HUDEP-2 (cell line): ENCODE measurements around the gene PTPN2.
"Not testable (repeated sequence)": the region's sequence is repeated elsewhere in the genome, so short reads cannot be mapped to it uniquely, and the experiment has no call there.

Experiments used
- DNase-seq, 76 experiments: peaks; one replicate each; lab custom pipeline; 2025; ENCODE audit not compliant: unreplicated experiment in 76 of 76; lab: John Stamatoyannopoulos, UW

Gene PTPN2

DNA sequence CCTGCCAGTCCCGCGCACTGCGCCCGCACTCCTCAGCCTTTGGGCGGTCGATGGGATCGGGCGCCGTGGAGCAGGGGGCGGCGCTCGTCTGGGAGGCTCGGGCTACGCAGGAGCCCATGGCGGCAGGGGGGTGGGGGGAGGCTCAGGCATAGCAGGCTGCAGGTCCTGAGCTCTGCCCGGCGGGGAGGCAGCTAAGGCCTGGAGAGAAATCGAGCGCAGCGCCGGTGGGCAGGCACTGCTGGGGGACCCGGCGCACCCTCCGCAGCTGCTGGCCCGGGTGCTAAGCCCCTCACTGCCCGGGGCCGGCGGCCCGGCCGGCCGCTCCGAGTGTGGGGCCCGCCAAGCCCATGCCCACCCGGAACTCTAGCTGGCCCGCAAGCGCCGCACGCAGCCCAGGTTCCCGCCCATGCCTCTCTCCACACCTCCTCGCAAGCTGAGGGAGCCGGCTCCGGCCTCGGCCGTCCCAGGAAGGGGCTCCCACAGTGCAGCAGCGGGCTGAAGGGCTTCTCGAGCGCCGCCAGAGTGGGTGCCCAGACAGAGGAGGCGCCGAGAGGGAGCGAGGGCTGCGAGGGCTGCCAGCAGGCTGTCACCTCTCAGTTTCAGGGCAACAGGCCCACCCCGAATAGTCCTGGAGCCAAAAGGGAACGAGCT is 107.1 kb downstream of the PTPN2 start:
- DNase-seq: no peak

DNA sequence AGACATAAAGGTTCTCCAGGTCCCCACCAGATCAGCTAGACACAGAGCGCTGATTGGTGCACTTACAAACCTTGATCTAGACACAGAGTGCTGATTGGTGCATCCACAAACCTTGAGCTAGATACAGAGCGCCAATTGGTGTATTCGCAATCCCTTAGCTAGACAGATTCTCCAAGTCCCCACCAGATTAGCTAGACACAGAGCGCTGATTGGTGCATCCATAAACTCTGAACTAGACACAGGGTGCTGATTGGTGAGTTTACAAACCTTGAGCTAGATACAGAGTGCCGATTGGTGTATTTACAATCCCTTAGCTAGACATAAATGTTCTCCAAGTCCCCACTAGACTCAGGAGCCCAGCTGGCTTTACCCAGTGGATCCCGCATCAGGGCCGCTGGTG is 107.6 kb downstream of the PTPN2 start:
- DNase-seq: not testable (repeated sequence)

GRCh38 chr18:12774982-12775381 is 109.1 kb downstream of the PTPN2 start:
- no peak for DNase-seq

- no peak for DNase-seq
Measured at GRCh38 chr18:12773369-12773768, 110.7 kb downstream of the PTPN2 start.

- DNase-seq: no peak
Measured at GRCh38 chr18:12772111-12772510, 111.9 kb downstream of the PTPN2 start.

GRCh38 chr18:12770469-12771219 is 113.4 kb downstream of the PTPN2 start:
- no peak for DNase-seq

GRCh38 chr18:12769644-12770440 is 114.2 kb downstream of the PTPN2 start:
- DNase-seq: no peak

GRCh38 chr18:12769136-12769535 is 114.9 kb downstream of the PTPN2 start:
- no peak for DNase-seq

- no peak for DNase-seq
Measured at GRCh38 chr18:12768625-12769024, 115.4 kb downstream of the PTPN2 start.

DNA sequence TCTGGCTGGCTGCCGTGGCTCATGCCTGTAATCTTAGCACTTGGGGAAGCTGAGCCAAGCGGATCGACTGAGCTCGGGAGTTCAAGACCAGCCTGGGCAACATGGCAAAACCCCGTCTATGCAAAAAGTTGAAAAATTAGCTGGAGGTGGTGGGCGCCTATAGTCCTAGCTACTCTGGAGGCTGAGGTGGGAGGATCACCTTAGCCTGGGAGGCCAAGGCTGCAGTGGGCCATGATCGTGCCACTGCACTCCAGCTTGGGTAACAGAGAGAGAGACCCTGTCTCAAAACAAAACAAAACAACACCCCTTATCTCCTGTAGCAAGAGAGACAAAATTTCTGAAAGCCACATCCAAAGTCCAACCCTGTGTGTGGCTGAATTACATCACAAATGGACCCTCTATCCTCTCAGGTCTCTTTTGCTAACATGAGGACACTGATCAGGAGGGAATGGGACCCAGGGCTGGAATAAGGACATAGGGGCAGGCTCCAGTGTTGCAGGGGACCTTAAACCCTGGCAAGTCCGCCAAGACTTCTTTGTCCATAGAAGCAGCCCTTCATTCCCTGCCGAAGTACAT is 116.4 kb downstream of the PTPN2 start:
- DNase-seq: no peak

GRCh38 chr18:12766986-12767433 is 117.0 kb downstream of the PTPN2 start:
- DNase-seq: no peak

- no peak for DNase-seq
Measured at GRCh38 chr18:12765586-12765985, 118.5 kb downstream of the PTPN2 start.

DNA sequence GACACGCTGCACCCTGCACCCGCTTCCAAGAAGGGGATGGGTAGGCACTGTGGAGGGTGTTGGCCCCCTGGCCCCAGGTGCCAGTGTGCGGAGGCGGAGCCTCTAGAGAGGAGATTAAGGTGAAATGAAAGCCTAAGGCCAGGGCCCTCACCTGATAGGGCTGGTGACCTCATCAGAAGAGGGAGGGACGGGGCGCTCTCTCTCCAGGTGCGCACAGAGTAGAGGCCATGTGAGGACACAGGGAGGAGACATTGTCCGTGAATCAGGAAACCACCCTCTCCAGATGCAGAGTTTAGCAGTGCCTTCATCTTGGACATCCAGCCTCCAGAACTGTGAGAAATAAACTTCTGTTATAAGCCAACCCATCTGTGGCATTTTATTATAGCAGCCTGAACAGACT is 118.9 kb downstream of the PTPN2 start:
- DNase-seq: no peak

DNA sequence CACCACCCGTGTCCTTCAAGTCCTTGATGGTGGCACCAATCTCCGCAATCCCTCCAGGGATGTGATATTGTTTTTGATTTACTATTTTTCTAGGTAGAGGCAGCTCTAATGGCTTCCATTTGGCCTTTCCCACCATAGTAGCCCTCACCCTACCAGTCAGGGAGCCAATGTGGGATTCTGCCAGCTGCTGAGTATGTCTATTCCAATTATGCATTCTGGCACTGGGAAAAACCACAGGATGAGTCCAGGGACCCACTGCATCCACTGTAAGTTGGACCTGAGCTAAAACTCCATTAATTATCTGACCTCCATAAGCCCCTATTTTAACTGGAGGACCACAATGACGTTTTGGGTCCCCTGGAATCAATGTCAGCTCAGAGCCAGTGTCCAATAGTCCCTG is 125.5 kb downstream of the PTPN2 start:
- not testable (repeated sequence) for DNase-seq

DNA sequence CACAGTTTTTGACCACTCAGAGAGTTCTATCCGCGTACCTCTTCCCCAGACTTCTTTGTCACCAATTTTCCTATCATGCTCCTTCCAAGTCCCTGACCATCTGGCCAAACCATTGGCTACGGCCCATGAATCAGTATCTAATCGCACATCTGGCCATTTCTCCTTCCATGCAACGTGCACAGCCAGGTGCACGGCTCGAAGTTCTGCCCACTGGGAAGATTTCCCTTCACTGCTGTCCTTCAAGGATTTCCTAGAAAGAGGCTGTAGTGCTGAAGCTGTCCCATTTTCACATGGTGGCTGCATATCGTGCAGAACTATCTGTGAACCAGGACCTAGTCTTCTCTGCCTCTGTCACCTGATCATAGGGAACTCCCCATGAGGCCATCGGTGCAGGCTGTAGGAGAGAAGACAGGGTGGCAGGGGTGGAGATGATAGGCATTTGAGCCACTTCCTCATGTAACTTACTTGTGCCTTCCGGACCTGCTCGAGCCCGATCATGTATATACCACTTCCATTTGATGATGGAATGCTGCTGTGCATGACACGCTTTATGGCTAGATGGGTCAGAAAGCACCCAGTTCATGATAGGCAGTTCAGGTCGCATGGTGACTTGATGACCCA is 127.3 kb downstream of the PTPN2 start:
- DNase-seq: not testable (repeated sequence)

GRCh38 chr18:12755606-12756005 is 128.4 kb downstream of the PTPN2 start:
- not testable (repeated sequence) for DNase-seq

DNA sequence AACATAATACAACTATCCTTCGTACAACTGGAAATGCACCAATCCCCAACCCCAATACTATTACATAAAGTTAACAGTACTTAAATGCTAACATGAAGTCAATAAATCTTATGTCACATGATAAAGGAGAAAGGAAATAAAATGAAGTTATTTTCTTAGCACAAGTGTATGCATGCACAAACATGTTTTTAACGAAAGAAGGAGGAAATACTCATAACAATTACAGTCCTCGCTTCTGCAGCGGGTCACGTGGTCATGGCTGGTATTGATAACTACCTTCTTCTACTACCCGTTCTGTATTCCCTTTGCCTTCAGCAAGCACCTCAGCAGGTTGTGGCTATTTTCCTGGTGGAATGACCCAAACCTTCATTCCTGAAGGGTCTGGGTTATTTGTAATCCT is 129.5 kb downstream of the PTPN2 start:
- no peak for DNase-seq

- no peak for DNase-seq
Measured at GRCh38 chr18:12751891-12752290, 132.1 kb downstream of the PTPN2 start.

GRCh38 chr18:12751503-12751884 is 132.5 kb downstream of the PTPN2 start:
- no peak for DNase-seq

DNA sequence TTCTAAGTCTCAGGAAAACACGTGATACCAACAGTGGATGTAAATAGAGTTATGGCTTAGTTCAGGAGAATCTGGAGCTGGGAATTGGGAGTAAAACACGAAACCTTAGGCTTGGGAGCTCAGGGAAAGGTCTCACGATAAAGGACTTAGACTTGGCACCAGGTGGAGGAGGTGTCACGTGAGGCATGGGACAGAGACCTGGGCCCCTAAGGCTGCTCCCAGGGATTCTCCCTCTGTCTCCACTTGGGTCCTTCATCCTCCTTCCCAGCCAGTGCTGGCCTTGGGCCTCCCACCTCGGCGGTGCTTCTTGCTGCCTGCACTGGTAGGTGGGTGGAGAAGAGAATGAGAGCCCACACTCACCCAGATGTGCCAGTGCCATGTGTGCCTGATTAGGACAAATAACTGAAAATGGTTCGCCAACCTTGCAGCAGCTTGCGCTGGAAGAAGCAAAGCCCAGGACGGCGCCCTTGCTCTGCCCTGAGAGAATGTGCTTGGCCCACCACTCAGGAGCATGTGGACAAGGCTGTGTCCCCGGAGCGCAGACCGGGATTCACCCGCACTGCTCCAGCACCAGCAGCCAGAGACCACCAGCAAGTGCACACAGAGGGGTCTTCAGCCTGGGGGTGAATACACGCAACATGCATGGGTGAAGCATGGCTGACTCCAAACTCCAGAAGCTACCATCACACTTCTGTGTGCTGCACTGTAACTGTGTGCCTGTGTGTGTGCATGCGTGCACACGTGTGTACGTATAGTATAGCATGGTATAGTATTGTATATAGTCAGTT is 133.1 kb downstream of the PTPN2 start:
- no peak for DNase-seq
